ENCODE results near the gene RRP15.

RRP15 gene

DNA sequence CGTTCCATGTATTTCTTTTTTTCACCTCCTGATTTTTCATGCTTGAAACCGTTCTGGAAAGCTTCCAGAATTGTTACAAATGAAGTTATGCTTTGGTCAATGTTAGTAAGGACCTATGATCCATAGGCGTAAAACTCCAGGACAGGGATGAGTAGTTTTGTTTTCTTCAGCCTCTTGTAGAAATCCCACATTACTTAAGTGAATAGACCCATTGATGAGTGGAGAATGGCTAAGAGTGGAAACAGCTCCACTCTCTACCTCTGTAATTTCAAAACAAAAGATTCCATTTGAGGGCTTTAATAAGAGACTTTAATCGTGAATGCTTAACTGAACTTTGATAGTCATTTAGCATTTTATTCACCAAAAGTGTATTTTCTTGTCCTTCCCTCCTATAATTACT, 57.0 kb downstream of the RRP15 start:
- DNase-seq, result no peak

DNA sequence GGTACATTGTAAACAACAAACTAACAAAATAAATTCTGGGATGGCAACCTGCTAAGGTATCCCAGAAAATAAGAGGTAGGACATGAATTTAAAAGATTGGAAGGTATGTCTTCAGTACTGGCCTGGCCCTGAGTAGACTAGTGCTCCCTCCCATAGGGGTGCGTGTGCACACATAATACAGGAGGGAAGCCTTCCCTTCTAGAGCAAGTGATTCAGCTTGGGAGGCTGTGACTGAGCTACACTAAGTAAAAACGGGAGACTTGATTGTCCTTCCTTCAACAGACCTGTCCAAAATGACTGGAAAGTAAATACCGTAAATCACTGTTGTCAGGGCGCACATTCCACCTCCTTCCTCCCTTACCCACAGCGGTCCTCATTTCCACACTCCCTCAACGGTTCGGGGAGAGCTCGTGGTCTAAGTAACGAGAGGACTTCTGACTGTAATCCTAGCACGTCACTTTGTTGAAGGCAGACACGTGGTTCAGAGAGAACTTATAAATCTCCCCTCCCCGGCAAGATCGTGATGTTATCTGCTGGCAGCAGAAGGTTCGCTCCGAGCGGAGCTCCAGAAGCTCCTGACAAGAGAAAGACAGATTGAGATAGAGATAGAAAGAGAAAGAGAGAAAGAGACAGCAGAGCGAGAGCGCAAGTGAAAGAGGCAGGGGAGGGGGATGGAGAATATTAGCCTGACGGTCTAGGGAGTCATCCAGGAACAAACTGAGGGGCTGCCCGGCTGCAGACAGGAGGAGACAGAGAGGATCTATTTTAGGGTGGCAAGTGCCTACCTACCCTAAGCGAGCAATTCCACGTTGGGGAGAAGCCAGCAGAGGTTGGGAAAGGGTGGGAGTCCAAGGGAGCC, 60.0 kb downstream of the RRP15 start, which contains the start of gene TGFB2:
Gene TGFB2 (plus strand): TSS at position 523 of the 859 bp plus-strand sequence. CDS start 1,366 bp downstream, outside the sequence.
- DNase-seq, result no peak

DNA sequence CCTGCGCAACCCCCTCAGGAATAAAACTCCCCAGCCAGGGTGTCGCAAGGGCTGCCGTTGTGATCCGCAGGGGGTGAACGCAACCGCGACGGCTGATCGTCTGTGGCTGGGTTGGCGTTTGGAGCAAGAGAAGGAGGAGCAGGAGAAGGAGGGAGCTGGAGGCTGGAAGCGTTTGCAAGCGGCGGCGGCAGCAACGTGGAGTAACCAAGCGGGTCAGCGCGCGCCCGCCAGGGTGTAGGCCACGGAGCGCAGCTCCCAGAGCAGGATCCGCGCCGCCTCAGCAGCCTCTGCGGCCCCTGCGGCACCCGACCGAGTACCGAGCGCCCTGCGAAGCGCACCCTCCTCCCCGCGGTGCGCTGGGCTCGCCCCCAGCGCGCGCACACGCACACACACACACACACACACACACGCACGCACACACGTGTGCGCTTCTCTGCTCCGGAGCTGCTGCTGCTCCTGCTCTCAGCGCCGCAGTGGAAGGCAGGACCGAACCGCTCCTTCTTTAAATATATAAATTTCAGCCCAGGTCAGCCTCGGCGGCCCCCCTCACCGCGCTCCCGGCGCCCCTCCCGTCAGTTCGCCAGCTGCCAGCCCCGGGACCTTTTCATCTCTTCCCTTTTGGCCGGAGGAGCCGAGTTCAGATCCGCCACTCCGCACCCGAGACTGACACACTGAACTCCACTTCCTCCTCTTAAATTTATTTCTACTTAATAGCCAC, 60.7 kb downstream of the RRP15 start:
- no peak for DNase-seq

DNA sequence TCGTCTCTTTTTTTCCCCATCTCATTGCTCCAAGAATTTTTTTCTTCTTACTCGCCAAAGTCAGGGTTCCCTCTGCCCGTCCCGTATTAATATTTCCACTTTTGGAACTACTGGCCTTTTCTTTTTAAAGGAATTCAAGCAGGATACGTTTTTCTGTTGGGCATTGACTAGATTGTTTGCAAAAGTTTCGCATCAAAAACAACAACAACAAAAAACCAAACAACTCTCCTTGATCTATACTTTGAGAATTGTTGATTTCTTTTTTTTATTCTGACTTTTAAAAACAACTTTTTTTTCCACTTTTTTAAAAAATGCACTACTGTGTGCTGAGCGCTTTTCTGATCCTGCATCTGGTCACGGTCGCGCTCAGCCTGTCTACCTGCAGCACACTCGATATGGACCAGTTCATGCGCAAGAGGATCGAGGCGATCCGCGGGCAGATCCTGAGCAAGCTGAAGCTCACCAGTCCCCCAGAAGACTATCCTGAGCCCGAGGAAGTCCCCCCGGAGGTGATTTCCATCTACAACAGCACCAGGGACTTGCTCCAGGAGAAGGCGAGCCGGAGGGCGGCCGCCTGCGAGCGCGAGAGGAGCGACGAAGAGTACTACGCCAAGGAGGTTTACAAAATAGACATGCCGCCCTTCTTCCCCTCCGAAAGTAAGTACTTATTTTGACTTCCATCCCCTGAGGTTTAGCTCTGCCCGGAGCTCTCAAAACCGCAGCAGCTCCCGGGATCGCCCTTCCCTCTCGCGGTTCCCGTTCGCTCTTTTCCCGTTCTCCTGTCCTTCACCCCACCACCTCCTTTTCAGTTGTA, 61.5 kb downstream of the RRP15 start:
- DNase-seq, result no peak

DNA sequence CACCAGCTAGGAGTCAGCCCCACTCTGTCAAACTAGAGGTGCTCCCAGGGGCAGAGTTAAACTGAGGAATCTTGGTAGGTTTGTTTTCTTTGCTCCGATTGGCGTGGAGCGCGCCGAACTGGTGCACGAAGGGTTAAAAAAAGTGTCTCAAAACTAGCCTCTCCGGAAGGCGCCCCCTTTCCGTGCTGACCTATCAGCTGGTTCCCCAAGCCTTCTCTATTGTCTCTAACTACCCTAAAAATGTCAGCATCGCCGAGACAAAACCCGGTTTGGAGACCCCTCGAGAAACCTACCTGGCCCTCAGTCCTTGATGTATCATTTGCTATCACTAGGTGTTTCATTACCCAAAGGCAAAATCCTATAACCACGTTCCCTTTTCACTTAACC, 62.2 kb downstream of the RRP15 start:
- DNase-seq, result no peak

DNA sequence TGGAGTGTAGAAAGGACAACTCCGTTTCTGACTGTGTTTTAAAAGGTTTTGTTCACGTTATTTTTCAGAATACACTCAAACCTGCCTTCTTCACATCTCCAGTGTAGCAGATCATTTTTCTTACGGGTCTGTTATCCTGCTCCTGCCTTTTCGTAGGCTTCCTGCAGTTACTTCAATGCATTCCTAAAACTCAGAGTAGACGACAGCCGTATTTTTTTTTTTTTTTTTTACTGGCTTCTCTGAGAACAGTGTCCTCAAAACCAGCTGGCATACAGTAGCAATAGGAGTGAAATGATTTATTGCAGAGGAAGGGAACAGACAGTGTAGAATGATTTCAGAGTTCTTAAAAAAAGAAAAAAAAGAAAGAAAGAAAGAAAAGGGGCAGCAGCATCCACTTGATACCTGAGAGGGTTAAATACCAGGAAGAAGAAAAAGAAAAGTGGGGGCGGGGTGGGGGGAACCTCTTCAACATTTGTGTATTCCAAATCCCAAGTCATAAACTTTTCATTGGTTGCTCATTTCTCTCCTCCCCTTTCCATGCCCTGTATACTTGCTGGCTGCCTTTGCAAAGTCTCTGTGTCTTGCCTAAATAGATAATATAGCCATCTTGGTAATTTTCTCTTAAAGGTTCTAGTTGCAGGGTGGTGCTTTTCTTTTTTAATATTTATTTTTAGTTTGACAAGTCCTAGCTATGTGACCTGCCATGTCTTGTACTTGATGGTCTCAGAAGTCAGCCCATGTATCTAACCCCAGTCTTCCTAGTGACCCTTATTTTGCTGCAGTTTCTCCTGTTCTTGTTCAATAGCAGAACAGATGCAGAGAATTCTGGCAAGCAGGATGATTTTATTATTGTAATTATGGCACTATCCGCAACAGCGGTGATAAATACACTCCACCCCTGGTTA, 62.9 kb downstream of the RRP15 start:
- DNase-seq, result no peak

DNA sequence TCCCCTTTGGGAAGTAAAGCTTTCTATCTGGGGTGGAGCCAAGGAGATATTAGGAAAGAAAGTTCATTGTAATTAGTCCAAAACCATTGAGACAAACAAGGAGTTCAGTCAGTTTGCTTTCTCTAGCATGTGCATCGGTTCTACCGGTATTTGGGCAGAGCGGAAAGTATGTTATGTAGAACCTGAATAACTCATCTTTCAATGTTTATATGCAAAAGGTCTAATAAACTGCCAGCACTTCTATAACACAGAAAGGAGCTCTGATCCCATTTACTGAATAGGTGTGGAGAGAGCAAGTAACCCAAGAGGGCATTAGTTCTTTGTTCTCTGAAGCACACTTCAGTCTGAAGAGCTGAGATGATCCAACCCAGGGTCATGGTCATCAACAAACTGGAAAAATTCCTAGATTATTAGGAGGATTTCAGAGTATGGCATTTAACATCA, 63.6 kb downstream of the RRP15 start:
- DNase-seq, result no peak

DNA sequence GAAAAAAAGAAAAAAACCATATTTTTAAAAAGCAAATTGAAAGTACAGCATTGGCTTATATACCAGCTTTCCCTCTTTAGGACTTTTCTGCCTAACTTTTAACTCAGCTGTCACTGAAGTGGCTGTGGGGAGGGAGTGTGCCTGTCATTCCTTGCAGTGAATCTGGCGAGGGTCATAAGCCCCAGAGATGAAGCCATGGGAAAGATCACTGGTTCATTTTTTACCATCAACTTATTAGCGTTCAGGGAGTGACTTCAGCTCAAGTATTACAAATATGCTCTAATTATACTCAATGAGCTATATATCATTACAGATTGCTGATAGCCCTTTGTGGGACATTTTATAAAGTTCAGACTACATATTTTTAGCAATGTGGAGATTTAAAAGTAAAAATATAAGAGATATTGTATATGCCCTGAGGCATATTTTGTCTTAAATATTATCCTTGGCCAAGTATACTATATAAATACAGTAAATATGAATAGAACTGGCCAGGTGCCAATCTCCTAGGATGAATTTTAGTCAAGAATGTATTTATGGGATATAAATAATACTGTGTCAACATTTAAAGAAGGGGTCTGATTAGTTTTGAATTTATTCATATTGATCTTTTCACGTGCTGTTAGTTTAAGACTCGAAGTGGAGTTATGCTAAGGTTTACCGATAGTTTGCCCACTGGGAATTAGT, 64.4 kb downstream of the RRP15 start:
- DNase-seq, result no peak

DNA sequence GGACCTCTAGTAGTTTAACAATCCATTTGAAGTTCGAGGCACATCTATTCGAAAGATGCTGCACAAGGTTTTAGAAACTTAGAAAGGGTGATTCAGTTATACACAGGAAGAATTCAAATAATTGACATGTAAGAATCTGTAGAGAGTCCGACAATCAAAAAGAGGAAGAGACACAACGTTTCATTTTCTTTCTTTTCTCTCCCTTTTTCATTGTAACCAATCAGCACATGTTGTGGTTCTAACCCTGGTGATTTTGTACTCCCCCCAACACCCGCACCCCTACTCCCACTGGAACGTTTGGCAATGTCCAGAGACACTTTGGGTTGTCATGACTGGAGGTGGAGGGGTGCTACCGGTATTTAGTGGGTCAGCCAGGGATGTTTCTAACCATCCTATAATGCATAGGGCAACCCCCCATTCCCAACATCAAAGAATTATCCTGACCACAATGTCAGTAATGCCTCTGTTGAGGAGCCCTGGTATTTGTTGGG, 65.0 kb downstream of the RRP15 start:
- no peak for DNase-seq

DNA sequence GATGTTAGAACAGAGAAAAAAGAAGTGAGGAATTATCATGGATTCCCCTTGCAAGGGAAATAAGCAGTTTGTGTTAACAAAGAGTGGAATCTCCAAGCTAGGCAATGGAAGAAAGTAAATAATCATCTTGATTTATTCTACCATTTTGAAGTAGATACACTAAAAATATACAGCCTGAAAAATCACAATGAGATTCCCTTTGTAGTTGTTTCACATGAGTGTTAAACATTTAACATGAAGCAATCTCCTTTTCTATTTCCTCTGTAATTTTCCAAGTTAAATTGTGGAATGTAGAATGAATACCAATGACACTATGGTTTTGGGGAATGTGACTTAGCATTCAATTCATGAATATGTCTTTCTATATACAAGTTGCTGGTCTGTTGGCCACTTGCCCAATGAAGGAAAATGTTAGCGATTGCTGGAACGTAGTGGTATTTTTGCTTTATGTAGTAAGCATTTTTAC, 65.7 kb downstream of the RRP15 start:
- DNase-seq, result no peak

DNA sequence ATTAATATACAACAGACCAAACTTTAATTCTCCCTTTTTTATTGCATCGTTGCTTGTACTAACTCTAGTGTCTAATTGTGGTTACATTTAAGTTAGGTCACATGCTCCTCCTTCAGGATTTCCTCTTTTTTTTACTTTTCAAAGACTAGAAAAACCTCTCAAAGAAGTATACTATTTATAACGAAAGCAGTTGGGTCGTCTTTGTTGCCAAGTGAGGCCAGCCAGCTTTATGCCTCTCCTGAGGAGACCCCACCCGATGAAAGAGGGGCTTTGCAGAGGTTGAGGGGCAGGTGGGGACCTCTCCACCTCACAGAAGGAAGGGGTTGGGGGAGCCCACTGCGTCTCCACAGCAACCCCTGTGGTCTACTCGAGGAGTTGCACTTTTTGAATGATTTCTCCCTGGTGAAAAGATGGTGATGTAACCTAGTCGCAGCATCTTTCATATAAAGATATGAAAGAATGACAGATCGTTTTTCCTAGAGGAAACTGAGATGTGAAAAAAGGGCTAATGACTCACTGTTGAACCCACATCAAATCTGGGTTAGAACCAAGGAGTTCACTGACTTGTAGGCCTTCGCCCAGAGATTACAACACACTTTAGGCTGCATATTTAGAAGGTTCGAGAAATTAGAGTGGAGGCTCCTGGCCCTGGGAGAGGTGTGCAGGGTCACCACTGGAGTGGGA, 66.4 kb downstream of the RRP15 start:
- no peak for DNase-seq

DNA sequence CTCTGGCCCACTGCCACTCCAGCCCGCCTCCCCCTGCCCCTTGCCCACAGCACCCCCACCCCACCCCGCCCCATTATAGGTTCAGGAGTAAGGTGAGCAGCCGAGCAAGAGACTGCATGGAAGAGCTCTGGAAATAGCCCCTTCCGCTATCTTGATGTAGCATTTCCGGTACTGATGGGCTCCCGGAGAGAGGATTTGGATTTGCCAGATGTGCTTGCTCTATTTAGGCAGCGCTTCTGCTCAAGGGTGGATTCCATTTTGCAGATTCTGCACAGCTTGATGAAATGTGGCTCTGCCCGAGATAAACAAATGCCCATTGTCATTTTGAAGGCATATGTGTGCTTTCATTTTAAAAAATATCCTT, 67.0 kb downstream of the RRP15 start:
- DNase-seq, result no peak

DNA sequence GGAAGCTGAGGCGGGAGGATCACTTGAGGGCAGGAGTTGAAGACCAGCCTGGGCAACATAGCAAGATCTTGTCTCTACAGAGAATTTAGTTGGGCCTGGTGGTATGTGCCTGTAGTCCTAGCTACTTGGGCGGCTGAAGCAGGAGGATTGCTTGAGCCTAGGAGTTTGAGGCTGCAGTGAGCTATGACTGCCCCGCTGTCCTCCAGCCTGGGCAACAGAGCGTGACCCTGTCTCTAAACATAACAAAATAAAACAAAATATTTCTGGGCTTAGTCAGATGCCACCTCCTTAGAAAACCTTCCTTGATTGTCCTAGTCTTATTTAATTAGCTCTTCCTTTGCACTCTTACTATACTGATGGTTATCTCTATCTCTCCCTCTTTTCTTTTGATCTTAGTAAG, 68.6 kb downstream of the RRP15 start:
- no peak for DNase-seq

DNA sequence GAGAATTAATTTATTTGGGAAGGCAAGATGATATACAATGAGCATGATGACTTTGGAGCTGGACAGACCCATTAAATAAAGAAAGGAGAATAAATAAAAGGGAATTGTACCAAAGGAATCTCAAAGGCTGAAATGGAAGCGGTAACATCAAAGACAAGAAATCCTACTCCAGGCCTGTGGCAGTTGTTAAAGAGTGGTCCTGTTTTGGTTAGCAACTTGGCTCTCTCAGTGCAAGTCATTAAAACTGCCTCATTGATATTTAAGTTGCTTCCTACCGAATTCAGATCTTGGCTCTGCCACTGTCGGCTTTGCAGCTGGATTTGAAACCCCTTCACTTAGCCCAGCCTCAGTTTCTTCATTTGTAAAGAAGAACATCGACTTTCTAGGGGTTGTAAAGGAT, 70.2 kb downstream of the RRP15 start:
- no peak for DNase-seq

DNA sequence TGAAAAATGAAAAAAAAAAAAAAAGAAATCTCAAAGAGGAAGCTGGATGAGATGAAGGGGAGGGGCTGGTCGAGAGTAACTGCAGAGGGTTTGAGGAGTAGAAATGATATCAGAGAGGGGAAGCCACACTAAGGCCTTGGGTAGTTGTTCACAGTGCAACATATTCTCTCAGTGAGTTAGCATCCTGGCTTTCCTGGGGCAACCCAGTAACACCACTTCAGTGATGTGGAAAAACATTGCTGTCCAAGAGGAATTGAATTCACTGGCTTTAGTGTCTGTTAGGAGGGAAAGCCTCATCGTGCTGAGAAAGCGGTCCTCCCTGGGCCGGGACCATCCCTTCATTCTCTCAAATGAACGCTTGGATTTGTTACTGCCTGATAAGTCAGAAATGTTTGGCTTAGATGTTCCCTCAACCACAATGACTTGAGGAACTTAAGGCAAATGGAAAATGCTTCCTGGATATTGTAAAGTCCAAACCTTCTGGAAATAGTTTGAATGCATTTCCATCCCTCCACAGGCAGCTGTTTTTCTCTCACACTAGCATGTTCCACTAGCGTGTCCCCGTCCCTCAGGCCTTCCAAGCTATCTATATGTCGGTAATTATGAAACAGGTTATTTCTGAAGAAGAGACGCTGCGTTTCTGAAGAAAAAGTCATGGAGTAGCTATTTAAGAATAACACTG, 72.3 kb downstream of the RRP15 start:
- no peak for DNase-seq

DNA sequence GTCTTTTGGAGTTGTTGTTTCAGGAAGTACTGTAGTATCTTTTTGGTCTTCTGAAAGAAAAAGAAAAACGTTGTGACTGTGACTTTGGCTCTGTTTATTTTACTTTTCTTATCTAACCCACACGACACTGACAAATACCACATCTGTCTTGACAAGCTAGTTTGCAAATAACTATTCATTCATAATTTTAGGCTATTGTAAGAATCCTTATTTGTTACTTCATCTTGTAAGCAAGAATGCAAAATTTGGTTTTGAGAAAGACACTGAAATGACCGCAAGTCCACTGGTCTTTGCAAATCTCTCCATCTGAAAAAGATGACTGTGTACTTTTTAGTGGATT, 72.8 kb downstream of the RRP15 start:
- DNase-seq, result no peak

DNA sequence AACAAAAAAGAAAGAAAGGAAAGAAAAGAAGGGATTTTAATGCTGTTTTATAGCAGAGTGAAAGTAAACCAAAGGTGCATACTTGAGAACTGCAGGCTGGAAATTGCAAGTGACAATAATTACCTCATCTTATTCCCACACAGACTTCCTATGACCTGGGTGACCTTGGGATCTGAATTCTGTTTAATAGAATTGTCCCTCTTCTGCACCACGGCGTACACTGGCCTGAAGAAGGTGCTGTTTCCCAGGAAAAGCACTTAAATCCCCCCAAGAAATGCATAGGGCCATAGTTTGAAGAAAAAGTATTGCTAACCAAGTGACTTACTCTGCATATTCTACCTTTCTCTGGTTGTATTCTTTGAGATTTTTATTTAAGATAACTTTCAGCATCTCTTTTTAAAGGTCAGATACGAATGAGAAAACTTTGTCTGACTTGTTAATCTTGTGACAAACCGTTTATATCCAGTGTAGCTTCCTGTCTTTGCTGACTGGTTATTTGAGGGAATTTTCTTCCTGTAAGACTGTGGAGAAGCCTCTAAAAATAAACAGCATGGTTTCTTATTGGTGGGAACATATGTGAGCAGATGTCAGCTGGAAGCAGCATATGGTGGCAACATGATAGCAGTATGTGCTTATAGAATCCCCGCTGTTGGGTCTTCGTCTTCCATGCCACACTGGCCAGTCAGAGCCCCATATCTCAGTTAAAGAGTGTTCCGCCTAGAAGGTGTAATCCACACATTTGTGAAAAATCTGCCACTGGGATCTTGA, 76.4 kb downstream of the RRP15 start:
- DNase-seq, result no peak

DNA sequence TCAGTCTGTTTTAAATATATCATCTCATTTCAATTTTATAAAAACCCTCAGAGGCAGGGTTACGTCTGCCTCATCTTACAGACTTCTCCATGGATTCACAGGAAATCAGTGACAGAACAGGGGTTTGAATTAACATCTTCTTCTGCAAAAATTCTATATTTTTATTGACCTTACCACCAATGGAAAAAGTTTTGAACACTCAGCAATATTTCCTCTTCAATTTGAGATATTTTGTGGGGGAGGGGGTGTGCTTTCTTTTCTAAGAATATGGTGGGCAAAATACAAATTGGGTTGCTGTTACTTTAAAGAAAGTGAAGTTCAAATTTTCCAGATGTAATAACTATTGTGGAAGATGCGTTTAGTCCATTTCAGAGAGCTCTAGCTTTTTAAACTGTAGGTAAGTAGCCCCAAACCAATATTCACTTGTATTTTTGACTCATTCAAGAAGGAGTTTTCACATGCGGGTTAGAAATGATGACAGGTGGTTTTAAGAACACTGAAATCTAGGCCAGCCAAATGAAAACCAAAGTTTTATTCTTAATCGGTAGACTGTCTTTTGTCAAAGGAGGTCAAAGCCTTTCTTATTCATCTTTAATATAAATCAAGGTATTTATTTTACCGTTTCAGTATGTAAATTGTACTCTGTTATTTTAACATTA, 77.5 kb downstream of the RRP15 start:
- no peak for DNase-seq

DNA sequence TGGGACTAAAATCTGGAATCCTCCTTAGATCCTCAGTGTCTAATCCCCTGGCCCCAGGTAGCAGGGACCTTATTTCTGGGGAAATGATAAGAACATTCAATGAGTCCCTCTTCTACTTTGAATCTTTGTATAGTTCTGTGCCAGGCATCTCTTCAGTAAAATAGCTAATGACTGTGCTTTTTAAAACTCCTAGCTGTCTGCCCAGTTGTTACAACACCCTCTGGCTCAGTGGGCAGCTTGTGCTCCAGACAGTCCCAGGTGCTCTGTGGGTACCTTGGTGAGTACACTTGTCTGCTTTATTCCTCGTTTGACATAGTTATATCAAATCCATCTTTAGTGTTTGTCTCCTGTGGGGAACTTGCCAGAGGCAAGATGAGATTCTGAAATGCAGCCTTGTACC, 78.0 kb downstream of the RRP15 start:
- DNase-seq, result no peak

Measured in cerebellar nuclear complex (tissue), 1 donor.